HepG2 (cell line): ENCODE measurements around the gene TIAM2. TPM values are rescaled to one million over a fixed set of nuclear protein-coding genes. Genes with fewer than 3 reads are reported as not detected.

Experiments used
- HNF4G ChIP-seq, 2 experiments: sonication (generic) in 1 of 2; formaldehyde crosslinking in 1 of 2; IDR thresholded peaks; 2 replicates each; pipeline versions ENCODE4 v1.4.0 to v1.6.1; 2011 to 2020; ENCODE audit warnings: borderline replicate concordance in 2 of 2, low read depth in 2 of 2, mild to moderate bottlenecking in 2 of 2, low read length in 1 of 2, missing genetic modification reagents in 1 of 2, moderate library complexity in 1 of 2
- ZNF318 ChIP-seq: sonication (generic); formaldehyde crosslinking; IDR thresholded peaks from 2 replicates; pipeline ENCODE4 v1.4.0; 2020; ENCODE audit warnings: mild to moderate bottlenecking, missing genetic modification reagents
- ZNF83 ChIP-seq: sonication (generic); formaldehyde crosslinking; IDR thresholded peaks from 2 replicates; pipeline ENCODE4 v1.4.0; 2020; ENCODE audit warnings: missing genetic modification reagents, mild to moderate bottlenecking, borderline replicate concordance
- polyA plus RNA-seq, 8 experiments: library from polyadenylated mRNA; depleted of rRNA in 3 of 8; stranded (reverse) in 7 of 8; unstranded in 1 of 8; fragments of >200 nt; fragmentation: Illumina TruSeq in 4 of 8; extraction: Trizol in 4 of 8; gene quantifications; 2 replicates each; pipeline versions ENCODE4 v1.2.1 to v1.2.3, GENCODE V29; 2011 to 2016; ENCODE audit warnings: low read depth in 4 of 8, missing spikeins in 1 of 8, mixed read lengths in 1 of 8; ENCODE audit not compliant: insufficient read depth in 1 of 8
- total RNA-seq, 5 experiments: library from RNA; depleted of rRNA; stranded (reverse); fragments of >200 nt; fragmentation: Illumina TruSeq; extraction: Trizol; gene quantifications; 2 replicates each; pipeline ENCODE4 v1.2.3, GENCODE V29; 2016; ENCODE audit warnings: low read depth in 1 of 5

TIAM2 gene
- total and polyA plus RNA-seq, 2 of the 13 experiments (the other 11 are each of a cell fraction or from before 2014, with no cell fraction given), result 4.1 to 4.5 TPM

- TF ChIP-seq ZNF318, result no peak
- no peak for TF ChIP-seq ZNF83 (CRISPR knock-in tag)
- TF ChIP-seq HNF4G (IDR thresholded peaks at IDR 0.05; ENCODE audit: borderline replicate concordance, low read depth, low read length), result no peak
- no peak for TF ChIP-seq HNF4G (CRISPR knock-in tag; IDR thresholded peaks at IDR 0.05; ENCODE audit: borderline replicate concordance, low read depth)
Measured at GRCh38 chr6:155187106-155187505, 192.0 kb downstream of the TIAM2 start (continued).
